ENCODE data around the gene ABI1.

The ABI1 gene

DNA sequence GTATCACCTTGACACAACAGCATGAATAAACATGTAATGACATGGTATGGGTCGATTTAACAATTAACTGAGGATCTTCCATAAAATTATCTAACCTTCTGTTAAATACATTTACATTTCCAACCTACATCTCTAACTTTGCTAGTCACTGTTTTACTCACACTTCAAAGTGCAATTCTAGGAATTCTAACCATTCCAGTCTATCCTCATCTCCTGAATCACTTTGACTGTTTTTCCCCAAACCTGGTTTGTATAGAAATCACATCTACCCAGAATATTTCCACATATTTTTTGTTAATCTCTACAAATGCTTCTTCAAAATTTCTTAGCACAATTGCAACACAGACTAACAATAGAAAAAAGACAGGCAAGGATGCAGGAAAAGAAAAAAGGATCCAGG, 6.2 kb downstream of the ABI1 start:
- DNase-seq, result no peak

DNA sequence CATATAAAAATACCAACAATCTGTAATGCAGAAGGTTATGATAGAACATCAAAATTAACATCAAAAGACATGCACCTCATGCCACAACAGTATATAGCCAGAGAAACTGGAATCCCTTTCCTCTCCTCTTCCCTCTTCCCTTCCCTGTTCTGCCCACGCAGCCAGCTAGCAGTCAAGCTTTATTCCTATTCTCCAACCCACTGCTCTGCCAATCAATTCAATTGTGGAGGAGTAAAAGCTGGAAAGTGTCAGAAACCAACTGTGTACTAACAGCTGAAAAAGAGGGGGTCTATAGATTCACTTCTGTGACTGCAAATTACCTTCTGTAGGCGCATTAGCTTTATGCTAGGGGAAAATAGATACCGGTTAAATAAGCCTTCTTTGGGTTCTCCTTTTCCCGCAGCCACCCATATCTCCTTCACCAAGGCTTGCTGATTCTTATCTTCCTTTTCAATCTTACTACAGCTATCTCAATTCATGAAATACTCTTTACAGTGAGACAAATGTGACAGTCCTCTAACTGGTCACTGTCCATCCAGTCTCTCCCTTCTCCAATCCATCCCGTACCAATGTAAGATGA, 16.3 kb downstream of the ABI1 start:
- DNase-seq, result no peak

DNA sequence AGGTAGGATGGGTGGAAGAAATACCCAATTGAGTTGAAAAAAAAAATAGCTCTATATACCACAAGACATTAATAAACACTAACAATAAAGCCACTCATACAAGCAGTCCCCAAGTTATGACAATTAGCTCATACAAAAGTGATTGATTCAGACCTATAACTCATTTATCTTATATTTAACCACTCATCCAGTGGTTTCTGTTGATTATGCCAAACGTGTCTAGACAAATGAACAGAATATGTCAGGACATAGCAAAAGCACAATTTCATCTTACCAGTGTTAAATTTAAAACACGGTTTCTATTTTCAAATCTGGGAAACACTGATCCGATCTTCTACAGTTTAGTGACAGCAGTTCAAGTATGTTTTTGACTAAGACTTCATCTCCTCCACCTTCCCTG, 17.0 kb downstream of the ABI1 start:
- no peak for DNase-seq

DNA sequence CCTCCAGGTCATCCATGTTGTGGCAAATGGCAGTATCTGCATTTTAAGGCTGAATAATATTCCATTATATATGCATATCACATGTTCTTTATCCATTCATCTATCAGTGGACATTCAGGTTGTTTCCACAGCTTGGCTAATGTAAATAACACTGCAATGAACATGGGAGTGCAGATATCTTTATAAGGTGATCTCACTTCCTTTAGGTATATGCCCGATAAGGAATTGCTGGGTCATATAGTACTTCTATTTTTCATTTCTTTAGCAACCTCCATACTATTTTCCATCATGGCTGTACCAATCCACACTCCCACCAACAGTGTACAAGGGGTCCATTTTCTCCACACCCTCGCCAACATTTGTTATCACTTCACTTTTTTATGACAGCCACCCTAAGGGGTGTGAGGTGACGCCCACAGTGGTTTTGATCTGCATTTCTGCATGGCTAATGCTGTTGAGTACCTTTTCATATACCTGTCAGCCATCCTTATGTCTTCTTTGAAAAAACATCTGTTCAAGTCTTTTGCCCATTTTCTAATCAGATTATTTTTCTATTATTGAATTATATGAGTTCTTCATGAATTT, 18.9 kb downstream of the ABI1 start:
- DNase-seq, result peak in 1 of 2 donors; percentile 20

DNA sequence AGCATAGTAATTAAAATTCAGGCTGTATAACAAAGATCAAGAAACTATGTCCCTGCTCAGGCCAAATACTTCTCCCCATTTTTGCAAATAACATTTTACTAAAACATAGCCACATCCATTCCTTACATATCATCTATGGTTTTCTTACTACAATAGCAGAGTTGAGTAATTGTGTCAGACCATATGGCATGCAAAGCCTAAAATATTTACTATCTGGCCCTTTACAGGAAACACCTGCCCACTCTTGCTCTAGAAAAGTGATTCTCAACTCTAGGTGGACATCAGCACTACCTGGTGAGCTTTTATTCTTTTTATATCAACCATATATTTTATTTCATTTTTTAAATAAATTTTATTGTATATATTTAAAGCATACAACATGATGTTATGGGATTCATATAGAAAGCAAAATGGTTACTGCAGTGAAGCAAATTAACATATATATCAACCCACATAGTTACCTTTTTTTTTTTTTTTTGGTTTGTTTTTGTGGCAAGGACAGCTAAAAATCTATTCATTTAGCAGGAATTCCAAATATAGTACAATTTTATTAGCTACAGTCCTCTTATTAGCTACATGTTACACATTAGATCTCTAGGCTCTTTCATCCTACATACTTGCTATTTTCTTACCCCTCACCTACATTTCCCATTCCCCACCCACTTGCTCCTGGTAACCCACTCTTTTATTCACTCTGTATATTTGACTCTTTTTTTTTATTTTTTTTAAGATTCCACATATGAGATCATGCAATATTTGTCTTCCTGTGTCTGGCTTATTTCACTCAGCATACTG, 19.6 kb downstream of the ABI1 start:
- DNase-seq, result no peak

DNA sequence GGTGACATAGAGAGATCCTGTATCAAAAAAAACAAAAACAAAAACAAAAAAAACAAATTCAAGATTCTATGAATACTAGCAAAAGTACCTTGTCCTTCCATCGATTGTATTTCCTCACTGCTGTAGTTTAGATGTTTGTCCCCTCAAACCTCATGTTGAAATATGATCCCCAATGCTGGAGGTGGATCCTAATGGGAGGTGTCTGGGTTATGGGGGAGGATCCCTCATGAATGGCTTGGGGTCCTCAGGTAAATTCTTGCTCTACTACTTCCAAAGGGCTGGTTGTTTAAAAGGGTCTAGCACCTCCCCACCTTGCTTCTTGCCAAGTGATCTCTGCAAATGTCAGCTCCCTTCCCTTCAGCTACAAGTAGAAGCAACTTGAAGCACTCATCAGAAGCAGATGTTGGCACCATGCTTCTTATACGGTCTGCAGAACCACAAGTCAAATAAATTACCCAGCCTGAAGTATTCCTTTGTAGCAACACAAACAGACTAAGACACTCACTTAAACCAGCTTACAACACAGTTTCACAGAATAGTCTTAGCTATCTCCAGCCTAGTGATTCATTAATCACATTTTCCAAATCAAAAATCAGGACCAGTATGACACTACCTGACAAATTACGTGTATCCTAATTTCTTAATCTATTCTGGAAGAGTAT, 20.7 kb downstream of the ABI1 start:
- no peak for DNase-seq

DNA sequence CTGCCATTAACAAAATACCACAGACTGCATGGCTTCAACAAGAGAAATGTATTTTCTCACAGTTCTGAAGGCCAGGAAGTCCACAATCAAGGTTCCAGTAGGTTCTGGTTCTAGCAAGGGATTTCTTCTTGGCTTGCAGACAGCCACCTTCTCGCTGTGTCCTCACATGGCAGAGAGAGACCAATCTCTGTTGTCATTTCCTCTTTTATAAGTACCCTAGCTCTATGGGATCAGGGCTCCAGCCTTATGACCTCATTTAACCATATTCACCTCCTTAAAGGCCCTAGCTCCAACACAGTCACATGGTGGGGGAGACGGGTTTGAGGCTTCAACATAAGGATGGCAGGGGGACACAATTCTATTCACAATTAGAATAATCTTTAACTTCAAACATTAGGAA, 23.6 kb downstream of the ABI1 start:
- DNase-seq, result no peak

DNA sequence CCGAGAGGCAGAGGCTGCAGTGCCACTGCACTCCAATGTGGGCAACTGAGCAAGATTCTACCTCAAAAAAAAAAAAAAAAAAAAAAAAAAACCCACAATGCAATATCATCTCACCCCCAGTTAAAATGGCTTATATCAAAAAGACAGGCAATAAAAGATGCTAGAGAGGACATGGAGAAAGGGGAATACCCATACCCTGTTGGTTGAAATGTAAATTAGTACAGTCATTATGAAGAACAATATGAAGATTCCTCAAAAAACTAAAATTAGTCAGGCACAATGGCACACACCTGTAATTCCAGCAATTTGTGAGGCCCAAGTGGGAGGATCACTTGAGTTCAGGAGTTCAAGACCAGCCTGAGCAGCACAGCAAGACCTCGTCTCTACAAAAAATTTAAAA, 25.7 kb downstream of the ABI1 start:
- no peak for DNase-seq

DNA sequence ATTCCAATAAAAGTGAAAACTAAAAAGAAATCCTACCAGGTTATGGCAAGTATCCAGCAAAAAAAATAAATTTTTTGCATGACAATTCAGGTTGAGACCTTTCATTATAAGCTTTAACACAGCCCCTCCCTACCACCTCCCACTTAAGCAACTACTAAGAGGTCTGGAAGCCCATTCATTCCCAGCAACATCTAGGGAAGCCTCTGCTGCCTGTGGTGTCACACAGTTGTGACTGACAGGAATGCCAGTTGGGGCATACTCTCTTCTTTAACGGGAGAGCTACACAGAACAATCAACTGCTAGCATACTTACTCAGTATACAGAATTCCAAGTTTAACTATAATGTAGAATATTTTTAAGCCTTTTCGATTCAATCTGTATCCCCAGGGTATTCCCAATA, 27.8 kb downstream of the ABI1 start:
- DNase-seq, result no peak

DNA sequence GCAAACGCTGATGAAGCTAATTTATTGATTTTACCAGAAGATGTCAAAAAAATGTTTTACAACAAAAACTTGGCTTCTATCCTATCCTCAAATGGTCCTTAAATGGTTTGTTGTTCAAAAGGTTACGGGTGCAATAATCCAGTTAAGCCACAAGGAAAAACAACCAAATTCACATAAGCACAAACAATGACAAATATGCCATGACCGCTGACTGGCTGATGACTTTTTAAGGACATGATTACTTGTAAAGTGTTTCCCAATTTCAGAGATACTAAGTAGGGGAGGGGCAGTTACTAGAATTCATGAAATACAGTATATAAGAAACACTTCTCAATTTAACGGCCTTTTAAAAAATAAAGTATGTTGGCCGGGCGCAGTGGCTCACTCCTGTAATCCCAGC, 28.8 kb downstream of the ABI1 start:
- no peak for DNase-seq

DNA sequence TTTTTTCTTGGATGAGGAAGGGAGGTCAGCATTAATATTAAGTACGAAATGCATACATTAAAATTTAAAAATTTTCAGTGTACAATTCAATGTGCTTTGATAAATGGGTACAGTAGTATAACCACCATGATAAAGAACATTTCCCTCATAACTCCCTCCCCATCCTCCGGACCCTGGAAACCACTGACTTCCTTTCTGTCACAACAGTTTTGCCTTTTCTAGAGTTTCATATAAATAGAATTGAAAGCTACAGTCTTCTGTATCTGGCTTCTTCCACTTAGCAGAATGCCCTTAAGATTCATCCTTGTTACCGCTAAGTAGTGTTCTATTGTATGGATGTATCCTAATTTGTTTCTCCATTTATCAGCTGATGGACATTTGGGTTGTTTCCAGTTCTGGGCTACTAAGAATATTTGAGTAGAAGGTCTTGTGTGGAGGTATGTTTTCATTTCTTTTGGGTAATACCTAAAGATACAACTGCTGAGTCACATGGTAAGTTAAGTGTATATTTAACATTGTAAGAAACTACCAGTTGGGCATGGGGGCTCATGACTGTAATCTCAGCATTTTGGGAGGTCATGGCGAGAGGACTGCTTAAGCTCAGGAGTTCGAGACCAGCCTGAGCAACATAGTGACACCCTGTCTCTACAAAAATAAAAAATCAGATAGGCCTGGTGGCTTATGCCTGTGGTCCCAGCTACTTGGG, 30.8 kb downstream of the ABI1 start:
- no peak for DNase-seq

DNA sequence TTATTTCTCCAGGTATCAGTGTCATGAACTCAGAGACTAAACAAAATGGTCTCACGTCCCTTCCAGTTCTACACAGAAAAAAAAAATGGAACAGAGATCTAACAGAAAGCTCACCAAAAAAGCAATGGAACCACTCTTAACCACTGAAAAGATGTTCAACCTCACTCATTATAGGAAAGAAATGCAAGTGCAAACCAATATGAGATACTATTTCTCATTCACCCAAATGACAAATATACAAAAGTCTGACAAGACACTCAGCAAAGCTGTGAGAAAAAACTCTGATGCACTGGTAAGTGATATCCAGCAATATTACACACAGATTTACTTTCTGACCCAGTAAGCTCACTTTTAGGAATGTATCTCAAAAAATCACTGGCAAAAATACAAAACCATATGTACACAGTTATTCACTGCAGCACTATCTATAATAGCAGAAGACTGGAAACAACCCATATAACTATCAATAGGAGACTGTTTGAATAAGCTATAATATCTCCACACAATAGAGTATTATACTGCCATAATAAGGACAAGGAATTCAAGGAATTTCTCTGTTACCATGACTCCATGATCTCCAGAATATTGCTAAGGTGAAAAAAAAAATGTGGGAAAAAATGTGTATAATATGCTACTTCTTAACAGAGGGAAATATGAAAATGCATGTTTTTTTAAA, 36.6 kb downstream of the ABI1 start:
- DNase-seq, result no peak

DNA sequence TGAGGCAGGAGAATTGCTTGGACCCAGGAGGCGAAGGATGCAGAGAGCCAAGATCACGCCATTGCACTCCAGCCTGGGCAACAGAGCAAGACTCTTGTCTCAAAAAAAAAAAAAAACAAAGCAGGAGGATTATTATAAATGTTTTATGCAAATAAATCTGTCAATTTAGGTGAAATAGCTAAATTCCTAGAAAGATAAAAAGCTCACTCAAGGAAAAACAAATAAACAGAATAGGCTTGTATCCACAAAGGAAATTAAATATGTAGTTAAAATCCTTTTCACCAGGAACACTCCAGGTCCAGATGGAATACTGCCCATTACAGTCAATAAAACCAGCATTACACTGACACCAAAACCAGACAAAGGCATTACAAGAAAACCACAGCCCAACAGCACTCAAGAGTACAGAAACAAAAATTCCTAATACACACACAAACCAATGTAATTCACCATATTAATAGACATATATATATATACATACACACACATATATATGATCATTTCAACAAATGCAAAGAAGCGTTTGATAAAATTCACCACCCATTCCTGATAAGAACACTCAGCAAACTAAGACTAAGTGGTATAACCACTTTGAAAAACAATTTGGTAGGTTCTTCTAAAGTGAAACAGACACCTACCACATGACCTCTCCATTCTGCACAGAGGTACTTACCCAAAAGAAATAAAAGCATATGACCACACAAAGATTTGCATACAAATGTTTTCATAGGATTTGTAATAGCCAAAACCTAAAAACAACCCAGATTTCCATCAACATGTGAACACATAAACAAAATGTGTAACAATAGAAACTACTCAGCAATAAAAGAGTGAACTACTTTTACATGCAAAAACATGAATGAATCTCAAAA, 38.8 kb downstream of the ABI1 start:
- DNase-seq, result no peak

DNA sequence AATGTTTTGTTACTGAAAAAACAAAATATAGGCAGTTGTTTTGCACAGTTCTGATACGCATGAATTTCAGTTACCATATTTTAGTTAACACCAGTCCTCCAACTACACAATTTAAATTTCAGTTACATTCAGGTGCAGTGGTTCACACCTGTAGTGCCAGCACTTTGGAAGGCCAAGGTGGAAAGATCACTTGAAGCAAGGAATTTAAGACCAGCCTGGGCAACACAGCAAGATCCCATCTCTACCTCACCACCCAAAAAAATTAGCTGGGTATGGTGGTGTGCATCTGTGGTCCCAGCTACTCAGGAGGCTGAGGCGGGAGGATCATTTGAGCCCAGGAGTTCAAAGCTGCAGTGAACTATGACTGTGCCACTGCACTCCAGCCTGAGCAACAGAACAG, 45.3 kb downstream of the ABI1 start:
- DNase-seq, result no peak

DNA sequence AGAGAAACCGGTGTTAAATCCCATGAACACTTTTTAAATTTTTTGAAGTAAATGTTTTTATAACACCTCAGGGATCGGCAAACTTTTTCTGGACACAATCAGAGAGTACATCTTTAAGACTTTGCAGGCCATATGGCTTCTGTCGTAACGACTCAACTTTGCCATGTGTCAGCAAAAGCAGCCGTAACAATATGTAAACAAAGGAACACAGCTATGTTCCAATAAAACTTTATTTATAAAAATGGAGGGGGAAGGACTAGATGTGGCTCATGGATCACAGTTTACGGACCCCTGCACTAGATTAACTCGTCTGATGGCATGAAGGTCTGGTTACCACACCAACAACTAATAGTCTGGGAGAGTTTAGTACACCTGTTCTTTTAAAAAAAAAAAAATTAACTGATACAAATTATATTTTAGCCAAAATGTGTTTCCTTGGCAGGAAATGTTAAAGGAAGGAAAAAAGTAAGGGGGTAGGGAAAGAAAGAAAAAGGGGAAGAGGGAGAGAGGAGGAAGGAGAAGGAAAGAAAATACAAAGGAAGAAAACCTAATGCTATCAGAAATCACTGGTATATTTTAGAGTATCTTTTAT, 50.2 kb downstream of the ABI1 start:
- DNase-seq, result no peak

DNA sequence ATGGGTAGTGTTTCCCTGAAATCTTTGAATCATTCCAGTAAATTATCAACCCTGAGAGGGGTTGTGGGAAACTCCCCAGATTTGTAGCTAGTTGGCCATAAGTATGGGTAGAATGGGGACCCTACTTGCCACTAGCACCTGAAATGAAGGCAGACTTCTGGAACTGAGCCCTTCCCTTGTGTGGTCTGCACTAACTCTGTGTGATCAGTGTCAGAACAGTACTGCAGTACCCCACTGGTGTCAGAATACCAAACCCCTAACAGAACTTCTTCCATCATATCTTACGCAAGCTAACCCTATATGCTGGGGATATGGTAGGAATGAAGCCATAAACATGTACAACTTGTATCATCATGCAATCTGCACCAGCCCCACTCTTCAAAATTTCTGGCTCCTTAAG, 50.8 kb downstream of the ABI1 start:
- no peak for DNase-seq

DNA sequence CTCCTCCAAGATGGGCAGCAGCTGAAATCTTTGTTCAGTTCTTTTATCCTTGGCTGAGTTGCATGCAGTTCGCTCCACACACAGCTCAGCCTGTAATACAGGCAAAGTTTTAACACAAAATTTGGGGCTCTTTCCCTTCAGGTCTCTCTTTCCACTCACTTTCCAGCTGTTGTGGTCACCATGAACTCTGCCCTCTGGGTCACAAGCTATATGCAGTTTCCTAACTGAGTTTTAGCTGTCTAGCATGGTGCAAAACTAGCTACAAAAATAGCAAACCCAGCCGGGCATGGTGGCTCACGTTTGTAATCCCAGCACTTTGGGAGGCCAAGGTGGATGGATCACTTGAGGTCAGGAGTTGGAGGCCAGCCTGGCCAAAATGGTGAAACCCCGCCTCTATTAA, 53.2 kb downstream of the ABI1 start:
- no peak for DNase-seq

DNA sequence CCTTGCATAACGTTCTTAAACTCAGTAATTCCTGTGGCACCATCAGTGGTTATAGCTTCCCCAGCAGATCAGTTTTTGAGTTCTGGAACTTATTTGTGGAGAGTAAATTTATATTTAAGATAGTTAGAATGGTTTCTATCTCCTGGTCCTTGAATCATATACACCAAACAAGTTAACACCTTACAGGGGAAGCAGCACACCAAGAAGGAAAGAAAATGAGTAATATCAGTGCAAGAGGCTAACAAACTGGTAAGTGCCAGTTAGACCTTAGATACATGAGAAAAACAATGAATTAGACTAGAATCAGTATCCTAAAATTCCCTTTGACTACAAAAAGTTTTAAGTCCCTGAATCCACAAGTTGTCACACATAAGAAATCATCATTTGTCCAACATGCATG, 54.2 kb downstream of the ABI1 start:
- no peak for DNase-seq

DNA sequence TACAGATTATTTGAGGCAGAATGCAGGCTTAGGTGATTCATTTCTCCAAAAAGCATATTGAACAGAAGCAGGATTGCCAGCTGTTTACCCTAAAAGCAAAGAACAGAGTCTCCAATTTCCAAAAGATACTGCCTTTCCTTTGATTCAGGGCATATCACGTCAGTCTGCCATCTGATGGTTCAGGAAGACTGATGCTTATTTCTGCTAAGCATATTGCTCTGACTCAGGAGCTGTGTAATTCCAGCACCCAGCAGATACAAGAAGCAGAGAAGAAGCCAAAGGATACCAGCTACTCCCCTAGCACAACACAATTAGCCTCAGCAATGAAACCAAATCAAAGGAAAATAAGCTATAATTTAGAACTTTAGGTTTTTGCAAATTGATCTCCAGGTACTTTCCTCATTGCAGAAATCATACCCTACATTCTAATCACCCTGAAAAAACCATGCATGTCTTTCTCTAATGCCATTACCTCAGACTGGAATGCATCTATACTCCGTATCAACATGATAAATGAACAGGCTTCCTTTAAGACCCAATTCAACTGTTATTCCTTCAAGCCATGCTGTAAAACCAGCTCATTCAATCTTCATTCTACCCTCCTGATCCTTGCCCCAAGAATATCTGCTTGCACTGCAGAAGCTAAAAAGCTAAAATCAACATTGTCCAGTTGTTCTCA, 55.1 kb downstream of the ABI1 start:
- DNase-seq, result no peak

Measured in CD4-positive, alpha-beta T cell treated with Interleukin-4 for 1 hour (primary cell).